ENCODE results near the gene MAGOHB.

DNA sequence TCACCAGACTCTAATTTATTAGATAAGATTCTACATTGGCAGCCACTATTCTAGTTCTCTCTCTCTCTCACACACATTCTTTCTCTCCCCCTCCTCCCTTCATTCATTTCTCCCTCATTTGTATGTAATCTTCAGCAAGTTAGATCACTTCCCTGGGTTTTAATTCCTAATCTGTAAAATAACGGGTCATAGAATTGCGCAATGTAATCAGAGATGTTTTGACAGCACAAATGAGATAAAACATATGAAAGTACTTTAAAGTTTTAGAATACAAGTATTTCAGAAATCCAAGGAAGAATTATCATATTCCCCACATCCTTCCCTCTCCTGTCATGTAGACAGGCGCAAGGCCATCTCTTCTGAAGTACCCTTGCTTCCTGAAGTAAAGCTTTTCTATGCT is 38.8 kb upstream of the MAGOHB start:
- TF ChIP-seq, protein P1, sequence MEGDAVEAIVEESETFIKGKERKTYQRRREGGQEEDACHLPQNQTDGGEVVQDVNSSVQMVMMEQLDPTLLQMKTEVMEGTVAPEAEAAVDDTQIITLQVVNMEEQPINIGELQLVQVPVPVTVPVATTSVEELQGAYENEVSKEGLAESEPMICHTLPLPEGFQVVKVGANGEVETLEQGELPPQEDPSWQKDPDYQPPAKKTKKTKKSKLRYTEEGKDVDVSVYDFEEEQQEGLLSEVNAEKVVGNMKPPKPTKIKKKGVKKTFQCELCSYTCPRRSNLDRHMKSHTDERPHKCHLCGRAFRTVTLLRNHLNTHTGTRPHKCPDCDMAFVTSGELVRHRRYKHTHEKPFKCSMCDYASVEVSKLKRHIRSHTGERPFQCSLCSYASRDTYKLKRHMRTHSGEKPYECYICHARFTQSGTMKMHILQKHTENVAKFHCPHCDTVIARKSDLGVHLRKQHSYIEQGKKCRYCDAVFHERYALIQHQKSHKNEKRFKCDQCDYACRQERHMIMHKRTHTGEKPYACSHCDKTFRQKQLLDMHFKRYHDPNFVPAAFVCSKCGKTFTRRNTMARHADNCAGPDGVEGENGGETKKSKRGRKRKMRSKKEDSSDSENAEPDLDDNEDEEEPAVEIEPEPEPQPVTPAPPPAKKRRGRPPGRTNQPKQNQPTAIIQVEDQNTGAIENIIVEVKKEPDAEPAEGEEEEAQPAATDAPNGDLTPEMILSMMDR (IDR thresholded peaks at IDR 0.05), result no peak
- no peak for TF ChIP-seq POLR2A (IDR thresholded peaks at IDR 0.05)

Data from Peyer's patch (tissue), 4 donors.